HCT116 (cell line): ENCODE measurements around the gene C1R. TPM values are rescaled to one million over a fixed set of nuclear protein-coding genes. Genes with fewer than 3 reads are reported as not detected.

Experiments
- ATAC-seq: fragments of 200-7000 bp; cut with Tn5 transposase; 2 replicates; pipeline ENCODE4 v1.9.1; 2020; ENCODE audit warnings: mild to moderate bottlenecking, moderate library complexity
- BruUV-seq: library from RNA; stranded (reverse); fragments of 400-500 nt; replicated peaks from 2 replicates; lab custom pipeline; 2021; lab: Mats Ljungman, UMichigan
- CTCF ChIA-PET: fragments of 300-600 bp; sonication (Branson Sonifier 250); formaldehyde crosslinking; loops from one replicate; lab custom pipeline; 2021; ENCODE audit warnings: antibody characterized with exemption; lab: Charles Lee
- POLR2A ChIA-PET: fragments of 300-600, 350-600 bp; sonication (Branson Sonifier 250); formaldehyde crosslinking; loops from one replicate; lab custom pipeline; 2021; ENCODE audit warnings: antibody characterized with exemption; lab: Charles Lee
- RAD21 ChIA-PET, 2 experiments: fragments of 300-600 bp; sonication (Branson Sonifier 250); formaldehyde crosslinking; loops; one replicate each; lab custom pipeline; 2023; ENCODE audit warnings: low total read pairs in 2 of 2; ENCODE audit not compliant: uncharacterized antibody in 2 of 2, unreplicated experiment in 2 of 2, low non-redundant PET in 1 of 2; lab: Charles Lee
- DNase-seq: peaks from one replicate; pipeline ENCODE4 v3.0.0-alpha.2; 2010; ENCODE audit warnings: low read depth, low spot score
- H2AFZ ChIP-seq: fragments of 200-600 bp; shearing (Covaris generic), sonication (generic); 2 replicates; pipeline ENCODE4 v1.6.1; 2017; ENCODE audit warnings: low read depth, mixed run types, mixed read lengths, antibody characterized with exemption, low read length; ENCODE audit not compliant: poor library complexity, severe bottlenecking
- H3K27ac ChIP-seq: 2 replicates; pipeline ENCODE4 v1.5.1; 2012; ENCODE audit warnings: low read depth, low read length
- H3K27me3 ChIP-seq: fragments of 200-600 bp; sonication (generic); 2 replicates; pipeline ENCODE4 v1.6.1; 2016; ENCODE audit warnings: mixed run types, low read length, mixed read lengths; ENCODE audit not compliant: insufficient read depth
- H3K36me3 ChIP-seq, 2 experiments: fragments of 200-500 bp in 1 of 2; fragments of 200-600 bp in 1 of 2; sonication (Bioruptor generic) in 1 of 2; sonication (generic) in 1 of 2; 2 replicates each; pipeline versions ENCODE4 v1.5.1 to v1.6.1; 2014 to 2016; ENCODE audit warnings: low read length in 2 of 2, inconsistent platforms in 1 of 2, mixed read lengths in 1 of 2, mixed run types in 1 of 2; ENCODE audit not compliant: insufficient read depth in 2 of 2, control insufficient read depth in 1 of 2
- H3K4me1 ChIP-seq, 2 experiments: fragments of 200-600 bp in 1 of 2; sonication (generic) in 1 of 2; 2 replicates each; pipeline versions ENCODE4 v1.5.1 to v1.6.1; 2012 to 2017; ENCODE audit warnings: low read length in 2 of 2, inconsistent platforms in 1 of 2, mild to moderate bottlenecking in 1 of 2, mixed read lengths in 1 of 2, mixed run types in 1 of 2, moderate library complexity in 1 of 2; ENCODE audit not compliant: insufficient read depth in 2 of 2, control insufficient read depth in 1 of 2
- H3K4me2 ChIP-seq: fragments of 200-600 bp; sonication (generic); 2 replicates; pipeline ENCODE4 v1.6.1; 2017; ENCODE audit warnings: mixed run types, low read length, mixed read lengths
- H3K4me3 ChIP-seq, 2 experiments: fragments of 200-600 bp in 1 of 2; sonication (generic) in 1 of 2; replicated peaks in 1 of 2; 2 replicates each; pipeline ENCODE4 v1.5.1; 2011 to 2016; ENCODE audit warnings: low read length in 2 of 2, control low read depth in 1 of 2, low read depth in 1 of 2, mild to moderate bottlenecking in 1 of 2, mixed read lengths in 1 of 2, mixed run types in 1 of 2
- H3K79me2 ChIP-seq: fragments of 200-600 bp; sonication (generic); 2 replicates; pipeline ENCODE4 v1.6.1; 2017; ENCODE audit warnings: mild to moderate bottlenecking, mixed run types, low read length, moderate library complexity, mixed read lengths; ENCODE audit not compliant: insufficient read depth
- H3K9ac ChIP-seq: fragments of 200-600 bp; sonication (generic); 2 replicates; pipeline ENCODE4 v1.6.1; 2016; ENCODE audit warnings: low read length, mixed read lengths
- H3K9me2 ChIP-seq: fragments of 200-600 bp; sonication (generic), shearing (Covaris generic); 2 replicates; pipeline ENCODE4 v1.6.1; 2017; ENCODE audit warnings: mixed run types, mild to moderate bottlenecking, moderate library complexity; ENCODE audit not compliant: insufficient read depth
- H3K9me3 ChIP-seq, 2 experiments: fragments of 200-500 bp in 1 of 2; fragments of 200-600 bp in 1 of 2; sonication (Bioruptor generic) in 1 of 2; sonication (generic) in 1 of 2; 2 replicates each; pipeline ENCODE4 v1.6.1; 2014 to 2017; ENCODE audit warnings: low read length in 2 of 2, mixed read lengths in 2 of 2, inconsistent platforms in 1 of 2, low read depth in 1 of 2, mild to moderate bottlenecking in 1 of 2, mixed run types in 1 of 2, moderate library complexity in 1 of 2; ENCODE audit not compliant: control insufficient read depth in 1 of 2, insufficient read depth in 1 of 2
- H4K20me1 ChIP-seq: fragments of 200-600 bp; sonication (generic), shearing (Covaris generic); 2 replicates; pipeline ENCODE4 v1.6.1; 2017; ENCODE audit warnings: mixed run types, mild to moderate bottlenecking, moderate library complexity; ENCODE audit not compliant: insufficient read depth
- EGR1 ChIP-seq: IDR thresholded peaks from 2 replicates; pipeline ENCODE4 v1.6.1; 2012; ENCODE audit warnings: low read depth
- ELF1 ChIP-seq: IDR thresholded peaks from 2 replicates; pipeline ENCODE4 v1.6.1; 2012; ENCODE audit warnings: low read depth, borderline replicate concordance
- EZH2phosphoT487 ChIP-seq: fragments of 200-600 bp; IDR thresholded peaks from 2 replicates; pipeline ENCODE4 v1.6.1; 2018; ENCODE audit warnings: antibody characterized with exemption, borderline replicate concordance
- FOSL1 ChIP-seq: IDR thresholded peaks from 2 replicates; pipeline ENCODE4 v1.6.1; 2012; ENCODE audit warnings: low read depth
- POLR2AphosphoS5 ChIP-seq: IDR thresholded peaks from 2 replicates; pipeline ENCODE4 v1.6.1; 2011; ENCODE audit warnings: mild to moderate bottlenecking, low read depth, low read length, moderate library complexity
- SIN3A ChIP-seq: IDR thresholded peaks from 2 replicates; pipeline ENCODE4 v1.6.1; 2012; ENCODE audit warnings: low read depth
- SP1 ChIP-seq: IDR thresholded peaks from 2 replicates; pipeline ENCODE4 v1.6.1; 2012; ENCODE audit warnings: low read depth
- SRF ChIP-seq: IDR thresholded peaks from 2 replicates; pipeline ENCODE4 v1.6.1; 2012; ENCODE audit warnings: low read depth
- YY1 ChIP-seq: IDR thresholded peaks from 2 replicates; pipeline ENCODE4 v1.6.1; 2011; ENCODE audit warnings: low read length, low read depth, moderate library complexity, mild to moderate bottlenecking; ENCODE audit not compliant: insufficient replicate concordance; ENCODE audit errors: extremely low read depth
- ZFX ChIP-seq: fragments of 450-650 bp; IDR thresholded peaks from 2 replicates; pipeline ENCODE4 v1.6.1; 2017
- ZNF274 ChIP-seq: fragments of 200-500 bp; sonication (Bioruptor generic); IDR thresholded peaks from 2 replicates; pipeline ENCODE4 v1.6.1; 2014; ENCODE audit warnings: mild to moderate bottlenecking, low read depth, low read length, inconsistent platforms
- intact Hi-C: fragments of 100-400 bp; cut with micrococcal nuclease; formaldehyde crosslinking; loops from 2 replicates; pipeline ENCODE4 v1.10.0; 2022
- total RNA-seq: library from RNA; stranded (reverse); gene quantifications from one replicate; pipeline ENCODE4 v1.2.1, GENCODE V29; 2021; ENCODE audit not compliant: unreplicated experiment
- TF ChIP-seq, protein P1 (sequence below), 3 experiments: fragments of 200-600 bp in 1 of 3; sonication (generic) in 1 of 3; IDR thresholded peaks in 2 of 3; conservative IDR thresholded peaks in 1 of 3; 2 replicates each; pipeline ENCODE4 v1.5.1; 2012 to 2017; ENCODE audit warnings: low read depth in 2 of 3, low read length in 2 of 3, antibody characterized with exemption in 1 of 3, borderline replicate concordance in 1 of 3, control low read depth in 1 of 3, mild to moderate bottlenecking in 1 of 3, mixed read lengths in 1 of 3, mixed run types in 1 of 3, moderate library complexity in 1 of 3; ENCODE audit not compliant: insufficient read depth in 1 of 3

C1R gene
- total RNA-seq, 1 experiment from 2014 or later: 4.3 TPM

DNA sequence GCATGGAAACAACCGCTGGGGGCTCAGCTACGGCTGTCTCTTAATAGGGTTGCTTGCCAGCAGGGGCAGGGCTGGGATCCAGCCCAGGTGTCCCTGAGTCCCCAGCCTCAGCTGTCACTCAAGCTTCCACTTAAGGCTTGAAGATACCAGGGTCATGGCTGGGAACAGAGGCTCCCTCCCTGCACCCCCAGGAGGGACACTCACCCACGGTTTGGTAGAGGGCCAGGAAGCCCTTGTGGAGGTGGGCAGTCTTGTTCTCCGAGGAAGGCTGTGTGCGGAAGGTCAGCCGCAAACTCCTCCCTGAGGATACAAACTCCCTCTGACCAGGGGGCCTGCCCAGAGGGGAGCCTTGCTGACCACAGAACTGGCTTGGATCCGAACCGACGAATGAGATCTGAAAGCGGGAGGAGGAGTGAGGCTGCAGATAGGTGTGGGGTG is 9.5 kb upstream of the C1R start:
- peaks cover 6% of the 10 kb centered on the region; the same call in 1 of the 2 replicates for H3K79me2 ChIP-seq
- H3K9me2 ChIP-seq: no peaks in the 10 kb centered on the region
- TF ChIP-seq SIN3A (no peak), ZNF274 (no peak), FOSL1 (no peak), ELF1 (no peak)
- TF ChIP-seq, protein P1, sequence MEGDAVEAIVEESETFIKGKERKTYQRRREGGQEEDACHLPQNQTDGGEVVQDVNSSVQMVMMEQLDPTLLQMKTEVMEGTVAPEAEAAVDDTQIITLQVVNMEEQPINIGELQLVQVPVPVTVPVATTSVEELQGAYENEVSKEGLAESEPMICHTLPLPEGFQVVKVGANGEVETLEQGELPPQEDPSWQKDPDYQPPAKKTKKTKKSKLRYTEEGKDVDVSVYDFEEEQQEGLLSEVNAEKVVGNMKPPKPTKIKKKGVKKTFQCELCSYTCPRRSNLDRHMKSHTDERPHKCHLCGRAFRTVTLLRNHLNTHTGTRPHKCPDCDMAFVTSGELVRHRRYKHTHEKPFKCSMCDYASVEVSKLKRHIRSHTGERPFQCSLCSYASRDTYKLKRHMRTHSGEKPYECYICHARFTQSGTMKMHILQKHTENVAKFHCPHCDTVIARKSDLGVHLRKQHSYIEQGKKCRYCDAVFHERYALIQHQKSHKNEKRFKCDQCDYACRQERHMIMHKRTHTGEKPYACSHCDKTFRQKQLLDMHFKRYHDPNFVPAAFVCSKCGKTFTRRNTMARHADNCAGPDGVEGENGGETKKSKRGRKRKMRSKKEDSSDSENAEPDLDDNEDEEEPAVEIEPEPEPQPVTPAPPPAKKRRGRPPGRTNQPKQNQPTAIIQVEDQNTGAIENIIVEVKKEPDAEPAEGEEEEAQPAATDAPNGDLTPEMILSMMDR (IDR thresholded peaks at IDR 0.05 in 2 of 3, conservative IDR thresholded peaks at IDR 0.05 in 1 of 3; ENCODE audit: borderline replicate concordance in 1 of 3, insufficient read depth in 1 of 3, low read depth in 2 of 3, low read length in 2 of 3): no peak
- TF ChIP-seq, all 23 proteins: peak for 0
- intact Hi-C loops: no loop called here
- Histone ChIP-seq H3K4me1 (no peaks in the 10 kb centered on the region), H2AFZ (no peak overlapping the region), H4K20me1 (no peaks in the 10 kb centered on the region), H3K36me3 (peaks cover 6 to 9% of the 10 kb centered on the region in 2 experiments; a peak in 2 of 4 replicates), H3K4me2 (no peak overlapping the region), H3K4me3 (no peak overlapping the region), H3K9ac (no peak overlapping the region), H3K9me3 (peaks cover 7 to 9% of the 10 kb centered on the region in 2 experiments; a peak in 1 of 4 replicates), H3K27ac (no peak overlapping the region), H3K27me3 (no peaks in the 10 kb centered on the region)
- ATAC-seq: no peak
- DNase-seq: no peak
- POLR2A ChIA-PET: no interaction called here
- RAD21 ChIA-PET: no interaction called here
- CTCF ChIA-PET: no interaction called here
- BruUV-seq: no TSS peak

DNA sequence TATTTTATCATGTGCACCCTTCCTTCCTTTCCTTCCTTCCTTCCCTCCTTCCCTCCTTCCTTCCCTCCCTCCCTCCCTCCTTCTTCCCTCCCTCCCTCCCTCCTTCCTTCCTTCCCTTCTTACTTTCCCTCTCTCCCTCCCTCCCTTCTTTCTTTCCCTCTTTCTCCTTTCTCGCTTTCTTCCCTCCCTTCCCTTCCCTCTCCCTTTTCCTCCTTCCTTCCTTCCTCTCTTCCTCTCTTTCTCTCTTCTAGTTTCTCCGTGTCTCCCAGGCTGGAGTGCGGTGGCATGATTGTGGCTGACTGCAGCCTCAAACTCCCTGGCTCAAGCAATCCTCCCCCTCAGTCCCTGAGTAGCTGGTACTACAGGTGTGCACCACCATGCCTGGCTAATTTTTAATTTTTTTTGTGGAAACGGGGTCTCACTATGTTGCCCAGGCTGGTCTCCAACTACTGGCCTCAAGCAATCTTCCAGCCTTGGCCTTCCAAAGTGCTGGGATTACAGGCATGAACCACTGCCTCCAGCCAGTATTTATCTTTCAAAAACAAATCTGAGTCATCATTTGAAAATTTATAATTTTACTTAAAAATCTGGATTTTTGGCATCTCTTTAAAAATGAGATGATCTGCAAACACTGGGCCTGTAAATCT is 8.9 kb upstream of the C1R start:
- Histone ChIP-seq H2AFZ (no peak overlapping the region), H3K9me2 (no peaks in the 10 kb centered on the region), H3K36me3 (peaks cover 6 to 9% of the 10 kb centered on the region in 2 experiments; a peak in 2 of 4 replicates), H3K4me2 (no peak overlapping the region), H3K9ac (no peak overlapping the region), H3K79me2 (0 out of 2 replicates have a peak, but pooled peaks cover 2% of the 10 kb centered on the region), H3K27me3 (no peaks in the 10 kb centered on the region), H3K4me1 (no peaks in the 10 kb centered on the region), H4K20me1 (no peaks in the 10 kb centered on the region), H3K4me3 (no peak overlapping the region), H3K27ac (no peak overlapping the region), H3K9me3 (peaks cover 4 to 6% of the 10 kb centered on the region in 2 experiments; a peak in 1 of 4 replicates)
- TF ChIP-seq SRF (no peak), YY1 (no peak), EZH2phosphoT487 (no peak), SP1 (no peak), ZFX (no peak), EGR1 (no peak), POLR2AphosphoS5 (no peak)
- BruUV-seq: no TSS peak
- intact Hi-C loops: no loop called here
- ChIA-PET POLR2A (no interaction called here), RAD21 (no interaction called here), CTCF (no interaction called here)
- no peak for ATAC-seq
- DNase-seq: no peak
